HCT116 (cell line): ENCODE data around the gene TMEM165.
A peak's percentile ranks its signal among the peaks of the same experiment; 100 is the strongest.

Source experiments
- CTCF ChIP-seq, 3 experiments: fragments of 200-600 bp in 1 of 3; sonication (generic) in 1 of 3; IDR thresholded peaks in 2 of 3; conservative IDR thresholded peaks in 1 of 3; 2 replicates each; pipeline ENCODE4 v1.5.1; 2012 to 2017; ENCODE audit warnings: low read depth in 2 of 3, low read length in 2 of 3, antibody characterized with exemption in 1 of 3, borderline replicate concordance in 1 of 3, control low read depth in 1 of 3, mild to moderate bottlenecking in 1 of 3, mixed read lengths in 1 of 3, mixed run types in 1 of 3, moderate library complexity in 1 of 3; ENCODE audit not compliant: insufficient read depth in 1 of 3
- POLR2A ChIP-seq: IDR thresholded peaks from 2 replicates; pipeline ENCODE4 v1.7.0; 2011; ENCODE audit warnings: borderline replicate concordance; ENCODE audit not compliant: insufficient read depth, insufficient read length; ENCODE audit errors: extremely low read depth

GRCh38 chr4:55395529-55396307 lies at the start of gene TMEM165:
- no peak for TF ChIP-seq CTCF (IDR thresholded peaks at IDR 0.05 in 2 of 3, conservative IDR thresholded peaks at IDR 0.05 in 1 of 3; ENCODE audit: borderline replicate concordance in 1 of 3, insufficient read depth in 1 of 3, low read depth in 2 of 3, low read length in 2 of 3)
- peak; percentile 76 for TF ChIP-seq POLR2A
